K562 (cell line): Measurements from ENCODE around the gene MAEL. TPM values are rescaled to one million over a fixed set of nuclear protein-coding genes. Genes with fewer than 3 reads are reported as not detected.
A peak's percentile ranks its signal among the peaks of the same experiment; 100 is the strongest.

Experiments used
- ATAC-seq: fragments of 200-7000 bp; cut with Tn5 transposase; 3 replicates; pipeline ENCODE4 v1.9.1; 2020; ENCODE audit warnings: moderate library complexity
- BruUV-seq: library from RNA; stranded (reverse); fragments of 400-500 nt; replicated peaks from 2 replicates; lab custom pipeline; 2021; lab: Mats Ljungman, UMichigan
- CTCF ChIA-PET: fragments of 300-600 bp; formaldehyde crosslinking; extraction: SDS; loops from one replicate; lab custom pipeline; 2021; ENCODE audit warnings: low intra/inter-chr PET ratio; lab: Yijun Ruan, JAX
- POLR2A ChIA-PET: fragments of 300-600, 350-650 bp; sonication (Branson Sonifier 250); formaldehyde crosslinking; extraction: SDS; loops from one replicate; lab custom pipeline; 2021; ENCODE audit warnings: antibody characterized with exemption, inconsistent platforms; lab: Yijun Ruan, JAX
- DNase-seq, 4 experiments: peaks; one replicate each; pipeline versions ENCODE4 v3.0.0 to v3.0.0-alpha.2; 2011 to 2018; ENCODE audit warnings: low spot score in 3 of 4, mixed read lengths in 3 of 4; ENCODE audit errors: extremely low read depth in 1 of 4
- FAIRE-seq: peaks from 2 replicates; lab custom pipeline; 2011; peaks lifted over from hg19 to GRCh38; lab: Jason Lieb, UNC
- H2AFZ ChIP-seq: 2 replicates; pipeline ENCODE4 v1.6.0; 2011; ENCODE audit warnings: low read depth, low read length, control low read depth, inconsistent platforms
- H3K27ac ChIP-seq: fragments of 200-600 bp; 3 replicates; pipeline ENCODE4 v1.8.0; 2011; ENCODE audit warnings: low read depth, mild to moderate bottlenecking, control low read depth, inconsistent platforms, low read length, moderate library complexity, mixed read lengths; ENCODE audit errors: extremely low read depth
- H3K27me3 ChIP-seq, 2 experiments: fragments of 300-600 bp in 1 of 2; 2 replicates in 1 of 2; 3 replicates in 1 of 2; pipeline versions ENCODE4 v1.6.0 to v1.8.0; 2011; ENCODE audit warnings: inconsistent platforms in 2 of 2, low read length in 2 of 2, mild to moderate bottlenecking in 1 of 2, mixed read lengths in 1 of 2, moderate library complexity in 1 of 2; ENCODE audit not compliant: control insufficient read depth in 2 of 2, insufficient read depth in 2 of 2
- H3K36me3 ChIP-seq: fragments of 300-600 bp; 3 replicates; pipeline ENCODE4 v1.8.0; 2011; ENCODE audit warnings: mild to moderate bottlenecking, low read length, inconsistent platforms; ENCODE audit not compliant: control insufficient read depth, insufficient read depth
- H3K4me1 ChIP-seq, 2 experiments: fragments of 200-600 bp in 1 of 2; replicated peaks in 1 of 2; 2 replicates in 1 of 2; 3 replicates in 1 of 2; pipeline versions ENCODE4 v1.5.1 to v1.8.0; 2011; ENCODE audit warnings: inconsistent platforms in 2 of 2, low read length in 2 of 2, mild to moderate bottlenecking in 1 of 2, mixed read lengths in 1 of 2, moderate library complexity in 1 of 2; ENCODE audit not compliant: control insufficient read depth in 2 of 2, insufficient read depth in 2 of 2
- H3K4me2 ChIP-seq: 2 replicates; pipeline ENCODE4 v1.6.1; 2011; ENCODE audit warnings: low read length, control low read depth, inconsistent platforms, mixed read lengths; ENCODE audit not compliant: insufficient read depth
- H3K4me3 ChIP-seq: fragments of 200-600 bp; sonication (generic), shearing (Covaris generic); 2 replicates; pipeline ENCODE4 v1.5.1; 2016; ENCODE audit warnings: control low read depth, inconsistent platforms
- H3K79me2 ChIP-seq: fragments of 200-600 bp; 3 replicates; pipeline ENCODE4 v1.8.0; 2011; ENCODE audit warnings: low read length, inconsistent platforms; ENCODE audit not compliant: control insufficient read depth, insufficient read depth
- H3K9ac ChIP-seq, 2 experiments: 2 replicates each; pipeline versions ENCODE4 v1.6.0 to v1.6.1; 2011; ENCODE audit warnings: low read depth in 2 of 2, low read length in 2 of 2, control low read depth in 1 of 2, inconsistent platforms in 1 of 2, mild to moderate bottlenecking in 1 of 2, mixed read lengths in 1 of 2; ENCODE audit not compliant: insufficient read depth in 1 of 2
- H3K9me1 ChIP-seq: one replicate; pipeline ENCODE4 v1.6.0; 2011; ENCODE audit warnings: inconsistent platforms, mild to moderate bottlenecking, low read length, moderate library complexity; ENCODE audit not compliant: control insufficient read depth, insufficient read depth
- H3K9me3 ChIP-seq: replicated peaks from 2 replicates; pipeline ENCODE4 v1.5.1; 2011; ENCODE audit warnings: low read depth, low read length, inconsistent platforms; ENCODE audit not compliant: control insufficient read depth, insufficient read depth
- H4K20me1 ChIP-seq: replicated peaks from 2 replicates; pipeline ENCODE4 v1.6.1; 2011; ENCODE audit warnings: low read length, inconsistent platforms, mixed read lengths; ENCODE audit not compliant: control insufficient read depth, insufficient read depth
- HIVEP1 ChIP-seq: fragments of 250-450 bp; sonication (Bioruptor Pico); IDR thresholded peaks from 2 replicates; pipeline ENCODE4 v1.4.0; 2020; ENCODE audit warnings: mild to moderate bottlenecking
- JUND ChIP-seq, 2 experiments: IDR thresholded peaks; 2 replicates in 1 of 2; 3 replicates in 1 of 2; pipeline ENCODE4 v1.6.1; 2011; ENCODE audit warnings: borderline replicate concordance in 2 of 2, low read depth in 2 of 2, low read length in 2 of 2, improper control_type of control experiment in 1 of 2, missing biosample characterization in 1 of 2, missing genetic modification characterization in 1 of 2, missing genetic modification reagents in 1 of 2
- KAT7 ChIP-seq: sonication (generic); formaldehyde crosslinking; IDR thresholded peaks from 2 replicates; pipeline ENCODE4 v1.8.0; 2022; ENCODE audit warnings: missing genetic modification reagents, mild to moderate bottlenecking, borderline replicate concordance
- KDM1A ChIP-seq, 2 experiments: fragments of 450-650 bp; IDR thresholded peaks; 2 replicates each; pipeline ENCODE4 v1.6.1; 2016; ENCODE audit warnings: mild to moderate bottlenecking in 2 of 2
- KDM2B ChIP-seq: fragments of 250-450 bp; sonication (Bioruptor Pico); IDR thresholded peaks from 2 replicates; pipeline ENCODE4 v1.8.0; 2021; ENCODE audit warnings: mild to moderate bottlenecking, moderate library complexity
- MCM2 ChIP-seq: fragments of 450-650 bp; IDR thresholded peaks from 2 replicates; pipeline ENCODE4 v1.6.1; 2017; ENCODE audit warnings: low read depth, mild to moderate bottlenecking
- MXD1 ChIP-seq: fragments of 250-450 bp; sonication (Bioruptor Pico); IDR thresholded peaks from 2 replicates; pipeline ENCODE4 v1.8.0; 2021; ENCODE audit warnings: borderline replicate concordance, mild to moderate bottlenecking, moderate library complexity; ENCODE audit not compliant: poor library complexity, severe bottlenecking
- NCOR1 ChIP-seq: fragments of 450-650 bp; IDR thresholded peaks from 2 replicates; pipeline ENCODE4 v1.6.1; 2016; ENCODE audit warnings: mild to moderate bottlenecking, moderate library complexity
- NR2F6 ChIP-seq: fragments of 450-650 bp; formaldehyde crosslinking; IDR thresholded peaks from 2 replicates; pipeline ENCODE4 v1.4.0; 2020; ENCODE audit warnings: mild to moderate bottlenecking
- POLR2G ChIP-seq: fragments of 200-400 bp; formaldehyde crosslinking; IDR thresholded peaks from 2 replicates; pipeline ENCODE4 v1.6.1; 2017; ENCODE audit warnings: low read depth, mild to moderate bottlenecking, antibody characterized with exemption, low read length, moderate library complexity
- ZNF121 ChIP-seq: sonication (generic); formaldehyde crosslinking; conservative IDR thresholded peaks from 2 replicates; pipeline ENCODE4 v1.8.0; 2022; ENCODE audit warnings: missing genetic modification reagents
- ZNF232 ChIP-seq: sonication (generic); formaldehyde crosslinking; IDR thresholded peaks from 2 replicates; pipeline ENCODE4 v1.8.0; 2022; ENCODE audit warnings: mild to moderate bottlenecking, missing genetic modification reagents
- ZNF384 ChIP-seq: IDR thresholded peaks from 2 replicates; pipeline ENCODE4 v1.6.1; 2012; ENCODE audit warnings: low read depth, low read length, improper control_type of control experiment
- ZNF583 ChIP-seq: fragments of 250-450 bp; sonication (Bioruptor Pico); IDR thresholded peaks from 2 replicates; pipeline ENCODE4 v1.4.0; 2020
- WGBS: fragments of 100-300 bp; shearing (Covaris generic); methylation state at CpG from one replicate; pipeline ENCODE4 v1.1.6; 2016; ENCODE audit warnings: low coverage, mixed read lengths; ENCODE audit not compliant: insufficient coverage; ENCODE audit errors: missing lambda C conversion rate; 5-methylcytosine and 5-hydroxymethylcytosine counted together
- in situ Hi-C: fragments of 300-500 bp; cut with MboI; formaldehyde crosslinking; loops from 4 replicates; pipeline ENCODE4 v1.15.0; 2018; ENCODE audit warnings: inconsistent platforms, mixed read lengths
- intact Hi-C: fragments of 100-400 bp; cut with micrococcal nuclease; formaldehyde crosslinking; loops from 2 replicates; pipeline ENCODE4 v1.14.2; 2022
- polyA plus RNA-seq, 8 experiments: library from polyadenylated mRNA; depleted of rRNA in 4 of 8; stranded (reverse) in 5 of 8; unstranded in 3 of 8; fragments of >200 nt; fragmentation: Nextera tagmentation in 2 of 8; fragmentation: Illumina TruSeq in 1 of 8; extraction: Ambion mirVana in 2 of 8; extraction: Trizol in 1 of 8; gene quantifications; 2 replicates each; pipeline versions ENCODE4 v1.2.1 to v1.2.3, GENCODE V29; 2011 to 2014; ENCODE audit warnings: inconsistent platforms in 1 of 8, missing spikeins in 1 of 8
- total RNA-seq, 7 experiments: library from RNA; depleted of rRNA in 6 of 7; stranded (reverse); fragments of >200 nt in 6 of 7; fragmentation: Illumina TruSeq in 2 of 7; extraction: Trizol in 2 of 7; gene quantifications; 2 replicates each; pipeline versions ENCODE4 v1.2.1 to v1.2.3, GENCODE V29; 2011 to 2021; ENCODE audit warnings: low replicate concordance in 1 of 7
- TF ChIP-seq, protein P1 (sequence below), 2 experiments: fragments of 450-650 bp in 1 of 2; sonication (generic) in 1 of 2; formaldehyde crosslinking in 1 of 2; IDR thresholded peaks in 1 of 2; conservative IDR thresholded peaks in 1 of 2; 2 replicates each; pipeline versions ENCODE4 v1.6.1 to v1.8.1; 2016 to 2023; ENCODE audit warnings: mild to moderate bottlenecking in 2 of 2, moderate library complexity in 2 of 2, inconsistent platforms in 1 of 2, missing genetic modification reagents in 1 of 2

Gene MAEL
- total and polyA plus RNA-seq, 9 of the 15 experiments (the other 6 are each of a cell fraction or from before 2014, with no cell fraction given) = 0.11 to 1.9 (median 0.75) TPM

GRCh38 chr1:166952002-166952746, 36.9 kb upstream of the MAEL start:
- POLR2A ChIA-PET = interaction anchor here (1.1 kb wide), 1 partner anchor 101 kb away, joined by 3 read pairs; no protein-coding TSS in a partner anchor
- DNase-seq = no peak
- TF ChIP-seq MXD1 (CRISPR knock-in tag) = no peak
- no peak for TF ChIP-seq ZNF121 (CRISPR knock-in tag)
- TF ChIP-seq, protein P1, sequence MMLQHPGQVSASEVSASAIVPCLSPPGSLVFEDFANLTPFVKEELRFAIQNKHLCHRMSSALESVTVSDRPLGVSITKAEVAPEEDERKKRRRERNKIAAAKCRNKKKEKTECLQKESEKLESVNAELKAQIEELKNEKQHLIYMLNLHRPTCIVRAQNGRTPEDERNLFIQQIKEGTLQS (IDR thresholded peaks at IDR 0.05) = peak; percentile 54
- TF ChIP-seq, protein P1 (CRISPR knock-in tag; conservative IDR thresholded peaks at IDR 0.05) = no peak
- TF ChIP-seq POLR2G = no peak
- TF ChIP-seq KAT7 (CRISPR knock-in tag) = no peak
- no peak for TF ChIP-seq ZNF384
- TF ChIP-seq MCM2 = no peak
- no peak for TF ChIP-seq HIVEP1 (CRISPR knock-in tag)
- no peak for TF ChIP-seq ZNF583
- TF ChIP-seq JUND (IDR thresholded peaks at IDR 0.05; ENCODE audit: borderline replicate concordance, low read depth, low read length) = peak; percentile 33; the same call in 1 of the 2 replicates
- TF ChIP-seq JUND (tag; IDR thresholded peaks at IDR 0.05; ENCODE audit: borderline replicate concordance, low read depth, low read length) = no peak
- no peak for TF ChIP-seq KDM1A (IDR thresholded peaks at IDR 0.05)
- TF ChIP-seq ZNF232 (CRISPR knock-in tag) = no peak
- no peak for TF ChIP-seq NCOR1
- TF ChIP-seq KDM2B = no peak
- TF ChIP-seq NR2F6 (CRISPR knock-in tag) = no peak
- TF ChIP-seq, all 486 proteins: peak for 2
- whole genome bisulfite sequencing = 0% methylated on average over 4 of the region's 4 CpGs
- intact Hi-C loops (no loop called here), in situ Hi-C loops (no loop called here)
- BruUV-seq = no TSS peak
- no peak overlapping the region for H3K27ac ChIP-seq
- CTCF ChIA-PET = no interaction called here
- H3K9me3 ChIP-seq = no peaks in the 10 kb centered on the region
- ATAC-seq (no peak), FAIRE-seq (no peak)
- H4K20me1 ChIP-seq = no peaks in the 10 kb centered on the region
- H3K9me1 ChIP-seq = no peaks in the 10 kb centered on the region
- no peaks in the 10 kb centered on the region for H3K36me3 ChIP-seq
- no peak overlapping the region for H3K9ac ChIP-seq
- peaks cover 0 to 4% of the 10 kb centered on the region in 2 experiments; a peak in 1 of 5 replicates for H3K4me1 ChIP-seq
- H3K4me2 ChIP-seq = no peak overlapping the region
- H3K79me2 ChIP-seq = no peaks in the 10 kb centered on the region
- no peak overlapping the region for H3K4me3 ChIP-seq
- H2AFZ ChIP-seq = no peak overlapping the region
- H3K27me3 ChIP-seq = peaks cover 16 to 22% of the 10 kb centered on the region in 2 experiments
